ENCODE data around the gene FSHR.

Gene FSHR

DNA sequence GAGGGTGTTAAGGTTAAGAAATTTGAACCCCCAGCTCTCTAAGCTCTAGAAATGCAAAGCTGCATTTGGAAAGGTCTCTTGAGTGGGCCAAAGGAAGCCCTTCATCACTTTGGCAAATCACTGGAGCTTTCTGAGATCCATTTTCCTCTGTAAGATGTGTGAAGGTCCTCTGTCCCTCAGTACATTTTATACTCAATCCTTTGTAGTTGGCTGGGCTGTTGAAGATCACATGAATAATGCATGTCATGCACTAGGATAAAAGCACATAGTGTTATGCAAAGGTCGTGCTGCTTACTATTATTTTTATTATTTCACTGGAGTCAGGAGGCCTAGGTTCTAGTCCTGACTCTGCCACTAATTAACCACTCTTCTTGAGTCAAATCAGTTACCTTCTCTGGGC, 124.9 kb downstream of the FSHR start:
- DNase-seq, result no peak

DNA sequence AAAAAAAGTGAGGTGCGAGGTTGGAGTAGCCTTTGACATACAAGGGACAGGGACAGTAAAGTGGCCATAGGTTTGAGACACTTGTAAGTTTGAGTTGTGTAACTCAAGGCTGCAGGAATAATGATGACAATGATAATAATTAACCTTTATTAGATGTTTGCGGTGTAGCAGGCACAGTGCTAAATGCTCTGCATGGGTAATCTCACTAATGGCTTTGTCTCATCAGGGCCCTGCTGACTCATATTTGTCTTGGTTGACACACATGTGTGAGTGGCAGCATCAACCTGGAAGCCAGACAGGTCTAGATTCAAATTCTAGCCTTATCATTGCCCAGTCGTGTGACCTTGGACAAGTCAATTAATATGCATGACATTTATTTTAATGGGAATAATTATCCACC, 126.2 kb downstream of the FSHR start:
- no peak for DNase-seq

DNA sequence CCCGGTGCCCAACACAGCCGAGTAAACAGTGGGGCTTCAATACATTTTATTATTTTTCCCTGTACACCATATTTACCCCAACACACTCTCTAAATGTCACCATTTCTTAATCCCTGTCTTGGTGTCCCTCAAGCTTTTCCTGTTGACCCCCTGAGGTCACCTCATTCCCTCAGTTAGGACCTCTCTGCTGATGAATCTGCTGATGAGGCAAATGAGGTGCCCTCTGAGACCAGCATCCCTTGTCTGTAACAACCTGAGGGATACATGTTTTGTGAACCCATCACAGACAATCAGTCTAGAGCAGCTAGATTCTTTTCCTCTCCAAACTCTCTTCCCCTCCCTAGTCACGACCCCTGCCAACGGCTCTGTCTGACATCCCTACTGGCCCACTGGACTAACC, 127.6 kb downstream of the FSHR start:
- DNase-seq, result no peak

DNA sequence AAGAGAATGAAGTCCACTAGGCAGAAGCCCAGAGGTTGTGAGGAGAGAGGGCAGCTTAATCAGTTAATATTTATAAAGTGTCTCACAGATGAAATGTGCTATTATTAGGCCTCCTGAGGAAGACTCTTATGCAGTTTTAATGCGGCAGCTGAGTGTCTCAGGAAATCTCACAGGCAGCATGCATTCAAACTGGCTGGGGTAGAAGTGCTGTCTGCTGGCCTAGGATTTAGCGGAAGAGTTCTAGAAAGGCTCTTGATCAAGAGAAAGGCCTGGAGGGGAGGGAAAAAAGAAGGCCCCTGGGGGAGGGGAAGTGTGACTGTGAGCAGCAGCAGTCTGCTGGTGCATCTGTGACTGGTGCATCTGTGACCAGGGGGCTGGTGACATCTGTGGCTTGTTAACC, 133.0 kb downstream of the FSHR start:
- DNase-seq, result no peak

DNA sequence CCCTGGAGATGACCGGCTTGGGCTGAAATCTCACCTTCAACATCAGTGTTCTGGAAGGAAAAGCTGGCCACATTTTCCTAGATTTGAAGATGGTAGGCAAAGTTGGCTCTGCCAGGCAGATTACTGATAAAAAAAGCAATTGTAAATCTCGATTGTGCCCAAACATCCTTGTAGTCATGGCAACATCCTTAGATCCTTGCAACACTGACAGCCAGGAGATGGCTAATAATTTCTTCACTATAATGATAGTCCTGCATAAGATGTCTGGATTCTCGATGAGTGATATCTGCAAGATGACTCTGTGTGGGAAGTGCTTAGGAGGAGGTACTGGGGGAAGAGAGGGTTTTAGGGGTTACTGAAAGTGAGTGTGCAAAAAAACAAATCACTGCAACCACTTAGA, 149.1 kb downstream of the FSHR start:
- DNase-seq, result no peak

DNA sequence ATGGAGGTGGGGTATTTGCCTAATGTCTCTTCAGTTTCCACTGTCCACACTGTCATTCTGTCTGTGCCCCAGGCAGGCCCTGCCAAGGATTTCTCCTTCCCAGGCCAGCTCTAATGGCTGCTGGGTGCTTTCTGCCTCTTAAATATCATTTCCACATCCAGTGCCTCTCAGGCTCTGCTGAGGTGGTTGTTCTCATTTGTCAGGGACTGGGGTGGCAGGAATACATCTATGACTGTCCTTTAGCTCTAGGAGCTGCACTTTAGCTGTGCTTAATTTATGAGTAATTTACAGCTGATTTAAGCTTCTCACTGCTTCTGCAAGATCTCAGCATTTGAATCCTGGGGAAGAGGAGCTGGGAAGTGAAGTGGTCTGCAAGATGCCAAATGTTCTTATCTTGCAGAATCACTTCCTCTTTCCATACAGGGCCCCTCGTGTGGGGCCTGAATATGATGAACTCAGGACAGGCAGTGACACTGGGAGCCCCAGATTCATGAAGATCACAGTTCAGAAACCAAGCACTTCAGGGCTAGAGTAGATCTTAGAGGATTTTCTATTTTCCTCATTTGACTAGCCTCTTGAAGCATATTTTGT, 150.2 kb downstream of the FSHR start:
- no peak for DNase-seq

DNA sequence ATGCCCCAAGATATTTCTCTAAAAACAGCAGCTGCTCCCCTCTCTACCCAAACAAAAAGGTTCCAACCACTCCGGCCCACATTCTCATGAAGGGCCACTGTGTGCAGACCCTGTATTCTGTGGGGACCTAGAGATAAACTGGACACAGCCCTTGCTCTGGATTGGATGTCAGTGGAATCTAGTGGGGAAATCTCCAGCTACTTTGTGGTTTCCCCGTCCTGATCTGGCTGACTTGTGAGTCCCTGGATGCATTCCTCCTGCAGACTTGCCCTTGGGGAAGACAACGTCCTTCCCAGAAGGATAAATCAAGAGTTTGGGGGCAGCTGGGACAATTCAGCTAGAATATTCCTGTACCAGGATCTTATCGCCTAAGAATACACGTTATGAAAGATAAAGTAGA, 151.1 kb downstream of the FSHR start:
- DNase-seq, result no peak

DNA sequence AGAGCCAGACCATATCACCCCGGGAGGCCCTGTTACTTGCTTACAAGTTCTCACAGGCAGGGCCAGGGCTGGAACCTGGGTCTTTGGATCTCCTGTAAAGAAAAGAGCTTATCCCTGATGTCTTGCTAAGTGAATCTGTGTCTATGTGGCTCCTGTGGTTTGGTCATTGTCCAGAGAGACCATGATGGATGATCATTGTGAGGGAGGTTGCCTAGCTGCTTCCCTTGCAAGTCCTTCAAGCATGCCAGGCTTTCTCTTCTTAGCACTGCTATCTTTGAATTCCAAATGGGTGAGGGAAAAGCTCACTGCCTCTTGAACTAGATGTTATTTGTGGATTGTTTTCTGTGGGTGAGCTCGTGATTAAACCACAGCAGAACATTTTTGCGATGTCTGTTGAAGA, 151.6 kb downstream of the FSHR start:
- no peak for DNase-seq

DNA sequence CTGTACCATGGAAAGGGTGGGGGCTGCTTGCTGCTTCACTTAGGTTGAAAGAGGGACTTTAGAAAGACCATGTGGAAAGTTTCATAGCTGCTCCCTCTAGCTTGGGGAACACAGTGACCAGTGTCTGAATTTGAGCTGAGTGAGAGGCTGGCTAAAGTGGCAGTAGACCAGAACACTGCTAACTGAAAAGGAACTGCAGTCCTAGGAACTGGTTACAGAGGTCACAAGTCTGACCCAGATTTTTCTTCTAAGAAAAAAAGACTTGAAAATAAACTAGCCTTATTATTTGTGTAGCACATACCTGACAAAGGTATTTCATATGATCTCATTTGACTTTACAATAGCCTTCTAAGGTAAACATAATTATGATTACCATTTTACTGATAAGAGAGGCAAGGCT, 153.6 kb downstream of the FSHR start:
- no peak for DNase-seq

DNA sequence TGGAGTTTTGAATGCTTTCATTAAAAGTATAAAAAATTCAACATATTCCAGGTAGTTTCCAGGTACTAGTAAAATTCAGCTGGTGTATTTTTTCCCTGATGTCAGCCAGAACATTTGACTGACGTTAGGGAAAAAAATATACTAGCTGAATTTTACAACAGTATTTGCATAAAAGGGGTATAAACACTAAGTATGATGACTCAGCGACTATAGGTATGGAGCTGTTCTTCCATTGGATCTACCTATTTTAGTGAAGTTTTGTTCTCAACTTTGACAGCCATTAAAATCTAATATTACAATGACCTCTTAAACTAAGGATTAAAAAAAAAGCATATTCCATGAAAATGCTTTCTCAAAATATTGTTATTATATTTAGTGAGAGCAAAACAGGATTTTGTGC, 155.9 kb downstream of the FSHR start:
- DNase-seq, result no peak

DNA sequence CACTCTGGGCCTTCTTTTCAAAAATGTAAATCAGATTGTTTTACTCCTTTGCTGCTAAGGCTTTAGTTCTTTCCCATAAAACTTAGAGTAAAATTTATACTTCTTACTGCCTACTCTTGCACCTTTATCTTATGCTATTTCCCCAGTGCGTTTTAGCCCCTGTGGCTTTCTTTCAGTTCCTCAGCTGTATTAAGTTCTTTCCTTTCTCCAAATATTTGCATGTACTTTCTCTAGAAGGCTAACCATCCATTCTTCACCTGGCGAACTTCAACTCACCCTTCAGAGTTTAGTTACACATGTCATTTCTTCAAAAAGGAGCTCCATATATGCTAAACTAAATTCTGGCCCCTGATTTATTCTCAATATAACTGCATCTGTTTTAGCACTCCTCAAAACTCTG, 160.7 kb downstream of the FSHR start:
- DNase-seq, result no peak

DNA sequence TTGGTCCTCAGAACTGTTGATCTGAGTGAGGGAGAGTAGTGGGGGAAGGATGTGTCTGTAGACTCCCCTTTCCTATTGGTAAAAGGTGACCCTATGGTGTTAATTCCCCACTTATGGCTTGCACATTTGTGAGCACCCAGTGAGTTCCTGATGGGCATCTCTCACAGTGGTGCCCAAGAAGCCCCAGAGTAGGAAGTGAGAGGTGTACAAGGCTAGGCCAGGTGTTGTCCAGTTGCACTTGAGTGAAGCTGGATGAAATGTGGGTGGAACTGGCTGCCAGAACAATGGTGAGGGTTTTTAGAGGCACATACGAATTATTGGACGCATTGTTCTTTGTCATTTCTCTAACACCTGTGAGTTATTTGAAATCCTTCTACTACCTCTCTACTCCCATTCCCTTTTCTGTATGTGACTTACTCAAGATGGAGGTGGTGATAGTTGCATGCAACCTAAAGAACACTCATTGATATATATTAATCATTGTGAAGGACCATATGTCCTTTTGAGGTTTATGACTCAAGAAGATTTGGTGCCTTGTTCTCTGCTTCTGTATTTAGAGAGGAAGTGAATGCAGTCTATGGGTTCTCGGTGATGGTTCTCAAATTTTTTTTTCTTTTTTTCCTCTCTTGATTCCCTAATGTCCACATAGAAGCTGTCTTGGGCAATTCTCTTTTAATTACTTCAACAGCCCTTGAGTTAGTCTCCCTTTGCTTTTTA, 162.7 kb downstream of the FSHR start:
- no peak for DNase-seq

DNA sequence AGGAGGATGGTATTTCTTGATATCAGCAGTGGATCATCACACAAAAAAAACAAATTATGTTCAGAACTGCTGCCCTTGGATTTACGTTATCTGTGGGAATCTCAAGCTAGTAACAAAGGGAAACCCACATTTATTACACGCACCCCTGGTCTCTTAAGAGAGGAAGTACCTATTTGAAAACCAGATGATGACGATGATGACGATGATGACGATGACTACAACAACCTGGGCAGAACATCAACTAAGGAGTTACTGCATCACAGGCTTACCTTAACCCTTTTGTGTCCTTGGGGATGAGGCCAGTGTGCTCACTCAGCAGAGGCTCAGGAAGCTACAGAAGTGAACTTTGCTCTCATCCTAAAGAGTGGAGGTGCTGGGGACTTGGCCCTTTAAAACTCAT, 169.4 kb downstream of the FSHR start:
- DNase-seq, result no peak

DNA sequence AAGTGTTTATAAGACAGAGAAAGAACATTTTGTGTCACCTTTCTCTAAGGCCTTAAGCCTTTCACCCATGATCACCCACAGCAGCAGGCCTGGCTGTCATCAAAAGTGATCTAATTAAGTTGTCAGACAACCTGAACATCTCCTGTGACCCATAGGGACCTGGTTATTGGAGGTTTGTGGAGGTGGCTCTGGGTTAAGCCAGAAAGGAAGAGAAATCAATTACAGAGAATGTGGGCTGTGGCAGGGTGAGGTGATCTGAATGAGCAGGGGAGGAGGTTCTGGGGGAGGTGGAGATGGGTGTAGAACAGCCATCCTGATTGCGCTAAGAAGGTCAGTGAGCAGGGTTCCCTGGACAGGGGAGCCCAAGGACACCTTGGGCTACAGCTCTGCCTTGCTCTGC, 170.8 kb downstream of the FSHR start:
- no peak for DNase-seq

DNA sequence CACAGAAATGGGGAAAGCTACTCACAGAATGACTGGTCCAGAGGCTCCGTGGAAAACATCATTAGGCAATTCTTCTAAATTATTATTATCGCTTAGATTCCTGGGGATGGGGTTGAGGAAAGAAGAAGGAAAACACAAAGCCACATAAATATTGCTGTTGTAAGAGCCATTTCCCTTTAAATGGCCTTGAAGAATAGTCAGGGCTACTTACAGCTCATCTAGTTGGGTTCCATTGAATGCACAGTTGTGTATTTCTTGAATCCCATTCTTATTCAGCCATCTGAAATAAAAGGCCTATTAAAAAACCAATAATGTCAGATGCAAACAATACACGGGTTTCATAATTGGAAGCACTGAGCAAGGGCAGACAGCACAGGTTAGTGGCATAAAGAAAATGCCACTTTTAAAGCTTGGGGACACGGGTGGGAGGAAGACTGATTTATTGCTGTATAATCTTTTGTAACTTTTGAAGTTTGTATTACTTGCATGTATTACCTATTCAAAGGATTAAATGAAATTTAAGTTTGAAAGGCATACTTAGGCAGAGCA, 171.4 kb downstream of the FSHR start:
- DNase-seq, result no peak

DNA sequence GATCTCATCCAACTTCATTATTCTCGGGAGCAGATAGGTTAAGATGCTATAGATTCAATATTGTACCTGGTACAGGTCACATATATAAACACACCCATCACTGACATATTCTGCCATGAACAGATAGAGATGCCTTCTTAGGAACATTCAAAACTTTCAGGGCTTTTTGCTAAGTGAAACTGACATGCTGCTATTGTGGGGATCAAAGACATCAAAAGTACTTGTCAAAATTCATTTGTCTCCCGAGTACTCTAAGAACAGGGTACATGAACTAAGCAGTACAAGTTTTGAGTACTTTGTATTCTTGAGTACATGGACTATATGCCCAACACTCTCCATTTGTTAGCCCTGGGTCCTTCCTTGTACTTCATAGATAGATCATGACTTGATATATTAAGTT, 173.5 kb downstream of the FSHR start:
- no peak for DNase-seq

DNA sequence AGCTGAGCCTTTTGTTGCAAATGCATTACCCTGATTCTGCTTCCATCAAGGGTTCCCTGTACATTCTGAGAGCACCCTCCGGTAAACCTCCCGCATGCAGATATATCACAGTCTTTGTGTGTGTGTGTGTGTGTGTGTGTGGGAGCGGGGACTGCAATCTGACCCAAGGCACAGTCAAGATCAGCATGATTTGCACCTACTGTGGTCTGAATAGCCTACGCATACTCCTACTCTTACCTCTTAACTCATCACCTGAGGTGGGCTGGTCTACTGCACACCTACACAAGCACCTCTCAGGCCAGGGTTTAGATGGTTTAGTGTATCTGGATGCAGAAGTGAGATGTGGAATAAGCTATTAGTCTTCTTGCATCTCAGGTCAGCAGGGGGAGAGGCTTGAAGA, 174.6 kb downstream of the FSHR start:
- no peak for DNase-seq

DNA sequence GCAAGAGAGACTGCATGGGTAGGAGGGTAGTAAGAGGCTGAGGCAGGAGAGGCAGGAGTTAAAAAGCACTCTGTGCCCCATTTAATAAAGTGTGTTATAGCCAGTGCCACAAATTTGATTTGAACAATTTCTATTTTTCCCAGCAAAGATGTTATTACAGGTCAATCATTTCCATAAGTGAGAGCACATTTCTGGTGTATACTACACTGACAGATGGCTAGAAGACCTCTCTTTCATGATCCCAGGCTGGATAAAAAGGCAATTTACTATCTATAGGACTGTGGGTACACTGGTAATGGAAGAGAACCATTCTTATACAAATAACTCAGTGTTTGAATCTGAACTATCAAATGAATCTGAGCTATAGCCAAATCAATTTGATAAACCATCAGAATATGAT, 176.2 kb downstream of the FSHR start:
- DNase-seq, result no peak

DNA sequence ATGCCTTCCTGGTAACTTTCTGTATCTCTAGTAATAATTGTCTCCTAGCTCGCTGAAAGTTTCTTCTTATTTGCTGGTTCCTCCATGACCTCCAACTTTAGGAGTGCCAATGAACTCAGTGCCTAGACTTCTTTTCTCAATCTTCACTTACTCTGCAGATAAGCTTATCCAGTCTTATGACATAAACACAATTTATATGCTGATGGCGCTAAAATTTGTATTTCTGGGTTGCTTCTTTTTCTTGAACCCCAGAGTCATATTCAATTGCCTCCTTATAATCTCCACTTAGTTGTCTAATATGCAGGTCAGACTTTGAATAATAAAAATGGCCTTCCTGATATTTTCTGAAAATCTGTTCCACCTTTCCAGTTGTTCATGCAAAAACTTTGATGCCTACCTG, 182.5 kb downstream of the FSHR start:
- DNase-seq, result no peak

DNA sequence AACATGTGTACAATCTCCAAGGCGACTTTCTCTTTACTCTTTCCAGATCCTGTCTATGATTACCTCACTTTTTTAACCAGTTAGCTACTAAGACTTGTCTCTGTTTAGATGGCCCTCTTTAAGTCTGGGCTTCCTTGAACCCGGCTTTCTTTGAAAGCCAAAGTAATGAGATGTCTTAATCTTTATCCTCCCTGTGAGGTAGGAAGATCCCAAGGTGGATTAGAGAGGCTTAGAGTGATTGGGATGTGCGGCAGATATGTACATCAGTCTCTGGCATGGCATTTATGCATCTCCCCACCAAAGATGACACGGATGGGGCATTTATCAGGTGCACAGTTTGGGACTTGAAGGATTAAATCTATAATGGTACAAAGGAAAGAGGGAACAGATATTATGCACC, 186.3 kb downstream of the FSHR start:
- DNase-seq, result no peak

DNA sequence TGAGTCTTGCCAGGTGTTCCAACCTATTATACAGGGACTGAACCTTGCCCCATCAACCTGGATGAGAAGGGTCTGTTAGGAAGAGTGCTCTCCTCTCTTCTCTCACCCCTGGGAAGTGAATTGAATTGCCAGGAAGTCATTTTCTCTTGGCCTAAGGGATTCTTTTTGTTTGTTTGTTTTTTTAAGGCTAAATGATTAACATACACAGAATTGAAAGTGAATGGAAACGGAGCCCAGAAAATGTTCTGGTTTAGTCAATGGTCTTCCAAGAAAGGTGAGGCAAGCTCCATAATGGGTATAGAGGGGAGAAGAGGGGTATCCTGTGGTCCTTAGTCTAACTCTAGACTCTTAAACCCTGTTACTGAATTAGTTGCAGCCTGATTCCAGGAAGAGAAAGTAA, 189.1 kb downstream of the FSHR start:
- no peak for DNase-seq

DNA sequence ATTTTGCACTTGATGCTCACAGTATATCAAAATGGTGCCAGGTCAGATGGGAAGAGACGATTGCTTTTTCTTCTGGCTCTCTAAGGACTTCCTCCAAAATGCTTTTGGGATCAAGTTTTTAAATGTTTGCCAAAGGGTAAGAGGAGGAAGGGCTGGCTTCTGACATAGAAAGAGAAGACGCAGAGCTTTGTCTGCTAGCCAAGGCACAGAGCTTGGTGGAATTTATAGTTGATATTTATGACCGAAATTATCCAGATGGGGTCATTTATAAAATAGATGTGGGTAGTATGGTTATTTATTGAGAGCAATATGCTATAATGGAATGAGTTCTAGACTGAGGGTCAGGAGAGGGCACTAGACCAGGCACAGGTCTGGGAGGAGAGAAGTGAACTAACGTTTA, 193.3 kb downstream of the FSHR start:
- no peak for DNase-seq

DNA sequence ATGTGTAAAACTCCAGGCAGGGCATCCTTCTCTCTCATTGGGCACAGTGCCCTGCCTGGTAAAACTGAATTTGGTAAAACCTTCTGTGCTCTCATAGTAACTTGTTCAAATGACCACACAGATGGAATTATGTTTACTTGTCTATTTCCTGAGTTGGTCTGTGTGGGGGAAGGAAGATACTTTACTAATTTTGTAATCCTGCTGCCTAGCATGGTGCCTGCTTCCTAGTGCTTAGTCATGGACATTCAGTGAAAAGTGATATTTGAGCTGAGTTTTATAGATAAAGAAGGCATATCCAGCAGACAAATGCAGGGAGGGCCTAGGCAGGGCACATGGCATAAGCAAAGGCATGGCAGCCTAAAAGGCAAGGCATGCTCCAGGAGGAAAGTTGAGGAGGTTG, 199.4 kb downstream of the FSHR start:
- DNase-seq, result no peak

DNA sequence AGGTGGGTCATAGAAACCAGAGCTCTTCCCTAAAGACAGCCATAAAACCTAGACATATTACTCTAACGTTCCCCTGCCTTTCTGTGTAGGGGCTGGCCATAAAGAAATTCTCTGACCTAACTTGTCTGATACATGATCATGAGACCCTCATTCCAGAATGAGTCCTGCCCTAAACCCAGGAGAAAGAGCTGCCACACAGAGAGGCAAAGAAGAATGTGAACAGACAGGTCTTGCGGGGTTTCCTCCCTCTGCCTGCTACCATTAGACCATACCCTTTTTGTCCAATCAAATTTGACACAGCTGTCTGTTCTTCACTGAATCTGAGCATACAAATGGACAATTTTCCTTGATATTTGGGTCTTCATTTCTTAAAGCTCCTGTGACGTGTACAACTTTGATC, 200.0 kb downstream of the FSHR start:
- DNase-seq, result no peak

DNA sequence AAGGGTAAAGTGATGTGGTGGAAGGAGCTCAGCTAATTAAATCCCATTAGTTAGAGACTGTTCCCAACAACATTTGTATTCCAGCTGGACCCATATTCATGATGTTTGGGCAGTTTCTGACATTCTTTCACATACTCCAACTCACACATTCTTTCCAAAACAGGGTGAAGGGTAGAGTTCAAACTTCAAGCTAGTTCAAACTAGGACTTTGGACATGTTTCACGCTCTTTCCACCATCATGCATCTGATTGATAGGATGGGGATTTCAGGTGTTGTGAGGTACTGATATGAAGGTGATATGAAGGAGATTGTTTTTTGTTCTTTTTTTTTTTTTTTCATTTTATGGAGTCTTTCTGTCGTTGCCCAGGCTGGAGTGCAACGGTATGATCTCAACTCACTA, 201.7 kb downstream of the FSHR start:
- DNase-seq, result no peak

Data from activated CD4-positive, alpha-beta T cell treated with anti-CD3 and anti-CD28 coated beads, Interleukin-2, amount 50 U/mL, for 16 hours (primary cell).